Activated naive CD4-positive, alpha-beta T cell treated with anti-CD3 and anti-CD28 coated beads, Interleukin-2, amount 50 U/mL, for 72 hours (primary cell): ENCODE measurements around the gene LRRK2. TPM values are rescaled to one million over a fixed set of nuclear protein-coding genes. Genes with fewer than 3 reads are reported as not detected.
"Not testable (repeated sequence)": the region's sequence is repeated elsewhere in the genome, so short reads cannot be mapped to it uniquely, and the experiment has no call there.

Experiments
- ATAC-seq, 2 donors: fragments of 150-1000 bp; cut with Tn5 transposase; 2 replicates each; pipeline ENCODE4 v1.10.0; 2021; ENCODE audit warnings: mild to moderate bottlenecking in 2 of 2, moderate library complexity in 2 of 2
- DNase-seq, 2 donors: peaks; one replicate each; pipeline ENCODE4 v3.0.0; 2021 to 2022; ENCODE audit warnings: low spot score in 2 of 2
- H3K27ac Mint-ChIP-seq, 2 donors: one replicate each; pipeline ENCODE4 v1.8.0; 2022; ENCODE audit warnings: mild to moderate bottlenecking in 2 of 2, mixed read lengths in 2 of 2
- H3K36me3 Mint-ChIP-seq, 2 donors: one replicate each; pipeline ENCODE4 v1.8.0; 2022; ENCODE audit warnings: mixed read lengths in 2 of 2
- H3K9me3 Mint-ChIP-seq, 2 donors: one replicate each; pipeline ENCODE4 v1.8.0; 2022; ENCODE audit warnings: mixed read lengths in 2 of 2
- total RNA-seq, 2 donors: library from RNA; stranded (reverse); gene quantifications; one replicate each; pipeline ENCODE4 v1.2.3, GENCODE V29; 2022

LRRK2 gene
- total RNA-seq, 2 donors from 2014 or later = not detected

DNA sequence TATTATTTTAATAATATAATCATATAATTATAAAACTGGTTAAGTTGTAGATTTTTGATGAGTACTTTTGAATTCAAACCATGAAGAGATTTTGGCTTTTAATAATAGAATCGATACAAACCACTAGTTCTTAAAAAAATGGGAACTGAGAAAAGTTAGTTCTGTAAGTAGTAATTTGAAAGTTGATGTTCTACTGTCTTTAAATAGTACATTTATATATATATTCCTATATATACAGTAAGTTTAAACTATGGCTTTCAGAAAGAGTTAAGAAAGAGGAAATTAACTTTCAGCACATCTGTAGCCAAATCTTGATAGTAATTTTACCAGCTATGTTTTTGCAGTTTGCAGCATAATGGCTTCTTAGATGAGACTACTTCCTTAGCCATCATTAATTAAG, 7.8 kb downstream of the LRRK2 start:
- DNase-seq (no peak), ATAC-seq (no peak)
- no peak overlapping the region for H3K27ac Mint-ChIP-seq
- H3K36me3 Mint-ChIP-seq = no peaks in the 10 kb centered on the region
- H3K9me3 Mint-ChIP-seq = no peaks in the 10 kb centered on the region

DNA sequence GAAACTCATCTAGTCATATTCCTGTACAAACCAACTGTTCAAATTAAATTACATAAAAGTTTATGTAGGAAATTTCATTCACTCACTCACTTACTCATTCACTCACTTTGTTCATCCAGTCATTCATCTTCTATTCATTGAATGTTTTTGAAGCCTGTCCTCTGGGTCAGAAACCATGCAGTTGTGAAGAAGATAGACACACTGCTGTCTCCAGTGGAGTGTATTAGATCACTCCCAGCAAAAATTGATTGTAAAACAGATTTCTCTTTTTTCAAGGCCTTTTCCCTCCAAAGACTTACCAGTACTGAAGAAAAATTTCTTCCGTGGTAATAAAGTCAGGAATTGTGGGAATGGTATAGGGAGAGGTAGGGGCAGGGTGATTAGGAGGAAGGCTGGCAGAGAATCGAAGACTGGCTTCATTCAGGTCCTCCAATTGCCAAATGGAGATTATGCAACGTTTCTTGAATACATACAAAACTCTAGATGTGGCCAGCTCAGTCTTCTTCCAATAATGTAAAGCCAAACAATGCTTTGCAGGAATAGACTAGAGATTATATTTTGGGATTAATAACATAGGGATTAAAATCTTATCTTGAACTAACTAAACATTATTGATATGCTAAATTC, 9.1 kb downstream of the LRRK2 start:
- no peaks in the 10 kb centered on the region for H3K9me3 Mint-ChIP-seq

GRCh38 chr12:40236357-40236850, 11.6 kb downstream of the LRRK2 start:
- ATAC-seq (no peak), DNase-seq (no peak)
- no peaks in the 10 kb centered on the region for H3K9me3 Mint-ChIP-seq
- no peaks in the 10 kb centered on the region for H3K36me3 Mint-ChIP-seq
- H3K27ac Mint-ChIP-seq = no peak overlapping the region

More for the DNA sequence above, 9.1 kb downstream of the LRRK2 start:
- no peak overlapping the region for H3K27ac Mint-ChIP-seq
- no peaks in the 10 kb centered on the region for H3K36me3 Mint-ChIP-seq
- no peak for ATAC-seq
- DNase-seq = no peak

GRCh38 chr12:40238266-40238902, 13.6 kb downstream of the LRRK2 start:
- Mint-ChIP-seq H3K27ac (no peak overlapping the region), H3K36me3 (no peaks in the 10 kb centered on the region), H3K9me3 (no peaks in the 10 kb centered on the region)
- ATAC-seq (no peak), DNase-seq (no peak)

- no peak for ATAC-seq
- DNase-seq = no peak
- Mint-ChIP-seq H3K36me3 (no peaks in the 10 kb centered on the region), H3K9me3 (no peaks in the 10 kb centered on the region), H3K27ac (no peak overlapping the region)
These were observed 14.2 kb downstream of the LRRK2 start for GRCh38 chr12:40238979-40239378.

GRCh38 chr12:40240779-40241178, 16.0 kb downstream of the LRRK2 start:
- Mint-ChIP-seq H3K27ac (no peak overlapping the region), H3K9me3 (no peaks in the 10 kb centered on the region), H3K36me3 (no peaks in the 10 kb centered on the region)
- ATAC-seq (no peak), DNase-seq (no peak)

DNA sequence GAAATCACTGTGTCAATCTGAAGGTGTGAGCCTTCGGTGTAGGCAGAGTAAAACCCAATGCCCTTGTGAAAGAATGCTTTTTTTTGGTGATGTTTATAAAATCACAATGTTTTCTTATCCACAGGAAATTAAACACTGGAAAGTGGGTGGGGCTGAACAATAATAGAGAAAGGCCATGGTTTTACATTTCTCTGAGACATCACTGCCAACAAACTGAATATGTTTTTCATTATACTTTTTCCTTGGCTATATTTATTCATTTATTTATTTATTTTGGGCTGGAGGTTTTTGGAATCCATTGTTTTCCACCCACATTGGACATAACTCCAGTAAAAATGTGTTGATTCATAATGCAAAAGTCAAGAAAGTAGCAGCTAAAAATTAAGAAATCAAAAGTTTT, 16.9 kb downstream of the LRRK2 start:
- H3K27ac Mint-ChIP-seq = no peak overlapping the region
- ATAC-seq = no peak
- no peaks in the 10 kb centered on the region for H3K36me3 Mint-ChIP-seq
- H3K9me3 Mint-ChIP-seq = no peaks in the 10 kb centered on the region
- DNase-seq = no peak

DNA sequence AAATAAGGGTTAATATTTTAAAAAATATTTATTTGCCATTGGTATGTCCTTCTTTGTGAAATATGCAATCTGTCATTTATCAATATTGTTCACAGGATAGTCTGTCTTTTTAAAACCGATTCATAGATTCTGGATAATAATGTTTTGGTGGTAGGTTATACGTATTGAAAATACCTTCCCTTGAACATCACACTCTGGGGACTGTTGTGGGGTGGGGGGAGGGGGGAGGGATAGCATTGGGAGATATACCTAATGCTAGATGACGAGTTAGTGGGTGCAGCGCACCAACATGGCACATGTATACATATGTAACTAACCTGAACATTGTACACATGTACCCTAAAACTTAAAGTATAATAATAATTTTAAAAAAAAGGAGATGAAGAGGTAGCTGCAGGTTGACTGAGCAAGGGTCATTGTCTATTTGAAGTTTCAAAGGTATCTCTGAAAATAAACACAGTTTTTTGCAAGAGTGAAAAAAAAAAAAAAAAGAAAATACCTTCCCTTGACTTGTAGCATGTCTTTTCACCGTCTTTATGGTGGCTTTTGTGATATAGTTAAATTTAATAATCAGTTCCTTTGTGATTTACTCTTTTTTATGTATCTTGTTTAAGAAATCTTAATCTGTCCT, 19.8 kb downstream of the LRRK2 start:
- not testable (repeated sequence) for H3K9me3 Mint-ChIP-seq, DNase-seq, H3K27ac Mint-ChIP-seq, ATAC-seq, H3K36me3 Mint-ChIP-seq

- DNase-seq (no peak), ATAC-seq (no peak)
- Mint-ChIP-seq H3K36me3 (no peaks in the 10 kb centered on the region), H3K9me3 (peaks cover 0 to 4% of the 10 kb centered on the region in 2 donors), H3K27ac (no peak overlapping the region)
These were observed 23.2 kb downstream of the LRRK2 start for GRCh38 chr12:40248034-40248433.

DNA sequence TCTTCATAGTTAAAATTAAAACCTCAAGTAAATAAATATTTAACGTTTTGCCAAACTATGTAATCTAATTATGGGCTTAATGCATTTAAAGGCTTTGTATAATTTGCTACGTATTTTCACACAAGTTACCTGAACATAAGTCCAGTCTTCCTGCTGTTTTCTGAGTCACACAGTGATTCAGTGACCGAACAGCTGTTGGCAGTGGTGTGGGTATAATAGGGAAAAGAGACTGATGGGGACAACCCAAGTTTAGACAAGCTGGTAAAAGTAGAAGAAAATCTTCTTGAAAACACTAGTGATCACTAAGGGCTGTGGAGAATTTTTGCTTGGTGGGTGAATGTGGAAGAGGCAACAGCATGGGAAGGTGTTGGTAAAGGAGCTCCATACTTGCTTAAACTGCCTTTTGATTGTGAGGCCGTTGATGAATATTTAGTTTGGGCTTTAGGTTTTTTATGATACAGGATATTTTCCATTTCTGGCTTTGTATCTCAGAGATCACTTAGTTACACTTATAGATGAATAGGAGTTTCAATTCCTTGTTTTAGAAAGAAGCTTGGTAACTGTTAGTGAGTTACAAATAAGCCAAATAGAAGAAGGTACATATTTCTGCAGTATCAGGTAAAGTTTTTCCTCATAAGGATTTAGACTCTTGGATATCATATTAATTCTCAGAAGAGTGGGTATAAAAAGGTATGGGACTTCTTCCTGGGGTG, 23.9 kb downstream of the LRRK2 start:
- Mint-ChIP-seq H3K27ac (no peak overlapping the region), H3K36me3 (no peaks in the 10 kb centered on the region), H3K9me3 (peaks cover 0 to 4% of the 10 kb centered on the region in 2 donors)
- DNase-seq = no peak
- no peak for ATAC-seq

- not testable (repeated sequence) for H3K9me3 Mint-ChIP-seq, ATAC-seq, H3K36me3 Mint-ChIP-seq, DNase-seq, H3K27ac Mint-ChIP-seq
These were observed 25.9 kb downstream of the LRRK2 start for GRCh38 chr12:40250652-40251051.

GRCh38 chr12:40253936-40254335, 29.1 kb downstream of the LRRK2 start:
- Mint-ChIP-seq H3K9me3 (peaks cover 0 to 4% of the 10 kb centered on the region in 2 donors), H3K36me3 (no peaks in the 10 kb centered on the region), H3K27ac (no peak overlapping the region)
- ATAC-seq (no peak), DNase-seq (no peak)

DNA sequence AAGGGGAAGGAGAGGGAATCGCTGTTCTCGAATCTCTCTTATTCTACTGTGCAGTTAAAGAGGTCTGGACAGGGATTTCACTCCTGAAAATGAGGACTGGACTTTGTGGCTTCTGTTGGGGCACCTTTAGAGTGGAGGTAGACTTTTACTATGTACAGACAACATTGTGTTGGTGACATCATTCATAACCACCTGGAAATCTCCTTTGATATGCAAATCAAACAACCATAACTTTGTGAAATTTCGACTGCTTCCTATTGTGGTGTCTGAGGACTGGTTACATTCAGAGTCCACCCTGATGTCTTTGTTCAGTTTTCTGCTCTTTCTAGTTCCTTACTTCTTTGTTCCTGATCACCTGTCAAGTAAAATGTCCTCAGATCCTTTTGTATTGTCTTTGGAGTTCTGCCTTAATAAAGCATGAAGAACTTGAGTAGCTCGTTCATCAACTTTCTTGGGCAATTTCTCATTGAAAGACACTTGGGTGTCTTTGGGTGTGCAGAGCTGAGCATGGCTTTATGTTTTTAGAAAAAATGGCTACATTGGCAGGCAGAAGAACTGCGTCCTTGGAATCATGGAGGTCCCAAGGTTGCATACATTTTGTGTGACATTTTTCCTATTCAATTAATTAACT, 29.8 kb downstream of the LRRK2 start:
- DNase-seq (no peak), ATAC-seq (no peak)
- Mint-ChIP-seq H3K9me3 (peaks cover 0 to 4% of the 10 kb centered on the region in 2 donors), H3K27ac (no peak overlapping the region), H3K36me3 (no peaks in the 10 kb centered on the region)

GRCh38 chr12:40258371-40258770, 33.6 kb downstream of the LRRK2 start:
- Mint-ChIP-seq H3K27ac (no peak overlapping the region), H3K9me3 (peaks cover 0 to 7% of the 10 kb centered on the region in 2 donors), H3K36me3 (no peaks in the 10 kb centered on the region)
- ATAC-seq (no peak), DNase-seq (no peak)

DNA sequence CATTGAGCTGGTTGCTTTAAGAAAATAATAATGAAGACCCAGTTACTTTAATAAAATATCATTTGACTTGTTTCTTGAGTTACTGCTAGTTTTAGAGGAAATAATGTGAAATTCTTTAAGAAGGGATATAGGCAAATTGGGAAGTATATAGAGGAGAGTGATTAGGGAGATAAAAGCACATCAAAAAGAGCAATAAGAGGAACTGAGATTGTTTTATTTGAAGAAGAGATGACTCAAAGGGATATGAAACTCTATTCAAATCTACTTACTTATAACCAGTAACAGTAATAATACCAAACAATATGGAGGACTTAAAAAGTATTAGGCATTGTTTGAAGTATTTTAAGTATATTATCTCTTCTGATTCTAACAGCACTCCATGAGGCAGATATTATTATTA, 37.1 kb downstream of the LRRK2 start:
- peaks cover under 1 to 7% of the 10 kb centered on the region in 2 donors for H3K9me3 Mint-ChIP-seq
- H3K27ac Mint-ChIP-seq = no peak overlapping the region
- ATAC-seq (no peak), DNase-seq (no peak)
- no peaks in the 10 kb centered on the region for H3K36me3 Mint-ChIP-seq

DNA sequence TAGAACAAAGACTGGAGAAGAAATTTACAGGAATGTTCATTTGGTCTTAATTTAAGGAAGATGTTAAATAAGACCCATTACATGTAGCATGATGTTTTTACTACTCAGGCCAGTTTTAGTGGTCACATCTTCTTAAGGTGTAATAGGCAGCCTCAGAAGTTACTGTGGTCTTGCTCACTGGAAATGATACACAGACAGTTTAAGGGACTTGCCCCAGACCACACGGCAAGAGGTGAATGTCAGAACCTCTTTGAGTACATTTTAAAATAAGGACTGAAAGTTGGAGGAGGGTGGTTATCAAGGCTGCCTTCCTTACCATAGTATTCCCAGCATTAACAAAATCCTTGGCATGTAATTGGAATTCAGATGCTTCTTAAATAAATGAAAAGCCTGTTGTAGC, 37.9 kb downstream of the LRRK2 start:
- peaks cover 5 to 7% of the 10 kb centered on the region in 2 donors for H3K9me3 Mint-ChIP-seq
- ATAC-seq (no peak), DNase-seq (no peak)
- no peaks in the 10 kb centered on the region for H3K36me3 Mint-ChIP-seq
- no peak overlapping the region for H3K27ac Mint-ChIP-seq
